Measurements from ENCODE around the gene ZNF664.

ZNF664 gene

DNA sequence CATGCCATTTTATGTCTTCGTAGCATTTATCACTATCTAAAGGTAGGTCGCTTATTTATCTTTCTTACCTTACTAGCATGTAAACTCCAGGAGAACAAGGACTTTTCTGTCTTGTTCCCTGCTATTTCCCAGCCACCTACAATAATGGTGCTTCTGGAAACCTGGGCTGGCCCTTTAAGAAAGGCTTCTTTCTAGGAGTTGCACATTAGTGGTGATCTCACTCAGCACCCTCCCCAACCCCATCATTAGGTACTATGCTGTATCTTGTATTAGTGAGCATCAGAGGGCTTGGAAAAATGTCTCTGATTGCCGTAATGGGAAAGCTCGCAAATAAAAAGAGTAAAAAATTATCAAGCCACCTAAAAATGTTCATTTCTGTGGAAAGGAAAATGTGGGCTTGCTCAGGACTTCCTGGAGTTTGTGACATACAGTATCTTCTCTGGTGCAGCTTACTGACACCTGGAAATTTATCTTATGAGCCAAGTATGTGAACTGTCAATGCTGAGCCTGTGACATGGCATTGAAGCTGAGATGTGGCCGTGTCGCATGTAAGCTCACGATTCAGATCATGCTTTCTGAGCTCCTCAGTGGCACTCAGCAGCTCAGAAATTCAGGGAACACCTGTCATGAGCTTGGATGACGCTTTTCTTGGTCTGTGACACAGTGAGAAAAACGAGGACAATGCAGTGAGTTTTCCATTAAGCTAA lies 12.8 kb upstream of the ZNF664 start:
- no peak for DNase-seq

DNA sequence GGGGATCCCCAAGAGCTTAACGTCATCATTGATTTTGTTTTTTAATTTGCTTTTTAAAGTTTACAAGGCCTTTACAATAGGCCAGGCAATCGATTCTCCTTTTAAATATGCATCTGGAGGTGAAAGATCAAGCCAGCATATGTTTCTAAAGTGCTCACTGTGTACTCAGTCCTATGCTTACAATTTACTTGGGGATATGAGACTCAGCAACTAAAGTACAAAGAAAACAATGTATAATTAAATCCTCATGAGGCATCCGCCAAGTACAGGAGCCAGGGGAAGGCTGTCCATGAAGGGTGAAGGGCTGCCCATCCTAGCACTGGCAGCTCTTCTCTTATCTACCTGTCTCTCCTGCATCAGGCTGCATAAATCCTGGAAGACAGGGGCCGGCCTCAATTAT lies 12.2 kb upstream of the ZNF664 start:
- DNase-seq = no peak

DNA sequence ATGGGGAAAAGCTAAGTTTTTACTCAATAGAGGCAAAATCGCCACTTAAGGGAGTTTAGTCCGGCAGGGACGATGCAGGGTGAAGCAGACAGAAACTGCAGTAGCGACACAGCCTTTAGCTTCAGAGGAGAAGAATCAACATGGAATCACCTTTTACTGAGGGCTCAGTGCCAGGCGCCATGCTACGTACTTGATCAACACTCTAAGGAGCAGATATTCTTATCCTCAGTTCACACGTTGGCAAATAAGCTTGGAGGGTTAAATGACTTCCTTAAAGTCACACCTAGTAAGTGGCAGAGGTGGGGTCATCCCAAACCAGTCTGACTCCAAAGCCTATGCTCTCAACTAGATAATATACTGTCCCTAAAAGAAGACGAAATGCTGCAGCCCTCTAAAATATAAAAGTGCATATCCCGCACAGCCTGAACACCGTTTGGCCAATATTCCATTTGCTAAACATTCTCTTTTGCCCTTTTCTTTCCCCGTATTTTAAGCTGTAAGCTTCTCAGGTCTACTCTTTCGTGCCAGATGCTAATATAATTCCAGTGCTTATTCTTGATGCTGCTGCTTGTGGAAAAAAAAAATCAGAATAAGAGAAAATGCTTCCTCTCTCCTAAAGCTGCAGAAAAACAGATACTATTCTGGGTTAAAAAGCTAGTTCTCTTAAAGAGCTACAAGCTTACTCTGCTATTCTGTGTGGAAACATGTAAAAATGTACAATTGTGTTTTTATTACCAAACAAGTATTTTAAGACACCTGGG lies 11.2 kb upstream of the ZNF664 start:
- DNase-seq = no peak

DNA sequence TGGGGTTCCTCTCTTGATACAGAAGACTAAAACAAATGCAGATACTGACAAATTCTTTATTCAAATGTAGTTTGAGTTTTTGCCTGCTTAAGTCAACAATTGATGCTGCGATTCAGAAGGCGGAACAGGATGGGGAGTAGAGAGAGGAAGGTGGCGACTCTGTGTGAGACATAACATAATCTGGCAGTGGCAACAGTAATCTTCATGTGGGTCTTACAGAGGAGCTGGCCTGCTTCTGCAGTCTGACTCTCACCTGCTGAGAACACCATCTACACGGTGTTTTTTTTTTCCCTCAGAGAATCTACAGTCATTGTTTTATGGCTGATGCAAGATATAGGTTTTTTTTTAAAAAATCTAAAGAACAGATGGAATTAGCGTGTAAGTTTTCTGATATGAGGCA lies 10.5 kb upstream of the ZNF664 start:
- DNase-seq = no peak

DNA sequence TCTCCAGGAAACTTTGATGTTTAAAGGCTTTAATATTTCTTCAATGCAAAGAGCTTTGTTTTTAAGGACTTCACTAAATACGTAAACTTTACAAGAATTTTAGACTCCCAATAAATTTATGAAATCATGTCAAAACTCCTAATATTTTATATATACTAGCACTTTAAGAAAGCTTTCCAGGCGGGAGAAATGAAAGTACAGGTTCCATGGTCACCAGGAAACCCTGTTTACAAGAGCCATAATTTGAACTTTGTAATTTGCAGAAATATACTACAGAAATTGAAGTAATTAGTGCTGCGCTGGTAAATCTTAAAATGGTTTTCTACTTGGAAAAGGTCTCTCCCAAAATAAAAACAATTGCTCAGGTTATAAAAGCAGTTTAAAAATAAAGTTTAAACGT lies 9.2 kb upstream of the ZNF664 start:
- DNase-seq = no peak

DNA sequence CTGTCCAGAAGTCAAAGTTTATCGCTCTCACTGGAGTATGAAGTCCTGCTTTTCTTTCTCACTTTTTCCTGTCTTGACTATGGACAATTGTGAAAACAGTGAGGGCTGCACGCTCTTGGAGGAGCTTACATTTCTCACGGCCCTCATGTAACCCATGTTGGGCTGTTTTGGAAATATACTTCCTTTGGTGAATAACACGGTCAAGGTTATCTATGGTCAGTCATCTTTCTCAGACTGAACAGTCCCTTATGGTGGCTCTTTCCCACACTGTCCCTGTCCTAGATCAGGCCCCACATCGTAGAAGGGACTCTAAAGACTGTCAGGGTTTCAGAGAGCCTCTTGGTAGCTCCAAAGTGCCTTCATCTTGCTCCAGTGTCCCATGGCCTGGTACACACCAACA lies 7.6 kb upstream of the ZNF664 start:
- no peak for DNase-seq

DNA sequence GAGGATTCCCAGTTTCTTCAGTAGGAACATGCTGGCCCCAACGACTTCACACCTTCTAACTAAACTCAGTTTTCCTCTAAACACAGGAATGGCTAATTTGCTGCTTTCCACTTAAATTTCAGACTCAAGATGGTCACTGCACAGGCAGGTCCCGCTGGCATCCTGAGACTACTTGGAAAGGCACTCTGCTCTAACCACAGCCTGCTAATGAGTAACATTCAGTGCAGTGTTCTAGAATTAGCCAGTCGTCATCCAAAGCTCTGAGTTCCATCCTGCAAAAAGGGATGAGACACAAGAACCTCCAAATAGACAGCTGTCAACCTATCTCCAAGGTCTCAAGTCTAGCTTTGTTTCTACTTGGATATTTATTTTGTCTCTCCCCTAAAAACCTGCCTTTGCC lies 6.4 kb upstream of the ZNF664 start:
- DNase-seq = no peak

DNA sequence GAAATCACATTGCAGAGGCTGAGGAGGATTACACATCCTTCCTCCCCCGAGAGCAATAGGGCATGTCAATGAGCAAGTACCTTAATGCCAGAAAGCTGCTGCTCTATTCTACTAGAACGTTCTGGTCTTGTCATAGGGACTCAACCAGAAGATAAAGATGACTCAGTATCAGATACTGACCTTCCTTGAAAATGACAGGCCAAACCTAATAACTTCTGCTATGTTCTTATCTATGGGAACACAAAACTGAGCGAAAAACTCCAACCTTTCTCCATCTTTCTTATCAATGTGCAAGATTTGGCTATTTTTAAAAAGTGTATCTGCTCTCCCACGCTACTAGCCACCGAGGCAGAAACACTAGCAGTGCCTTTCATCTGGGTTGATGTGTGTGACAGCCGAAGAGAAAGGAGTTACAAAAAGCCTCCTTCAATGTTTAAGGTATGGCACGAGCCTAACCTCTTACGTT lies 5.9 kb upstream of the ZNF664 start:
- no peak for DNase-seq

DNA sequence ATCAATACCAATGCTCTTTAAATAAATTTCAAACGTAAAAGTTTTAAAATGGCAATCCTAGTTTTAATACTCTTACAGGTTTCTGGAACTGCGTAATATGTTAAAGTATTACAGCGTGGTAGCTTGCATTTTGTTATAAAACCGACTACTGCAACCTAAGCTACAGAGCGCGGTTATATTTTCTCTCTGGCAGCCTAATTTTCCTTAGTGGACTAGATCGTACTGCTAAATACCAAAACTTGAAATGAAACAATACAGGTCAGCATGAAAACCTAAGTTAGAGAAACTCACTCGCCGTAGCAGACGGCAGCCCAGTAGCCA lies 1.6 kb upstream of the ZNF664 start:
- no peak for DNase-seq

DNA sequence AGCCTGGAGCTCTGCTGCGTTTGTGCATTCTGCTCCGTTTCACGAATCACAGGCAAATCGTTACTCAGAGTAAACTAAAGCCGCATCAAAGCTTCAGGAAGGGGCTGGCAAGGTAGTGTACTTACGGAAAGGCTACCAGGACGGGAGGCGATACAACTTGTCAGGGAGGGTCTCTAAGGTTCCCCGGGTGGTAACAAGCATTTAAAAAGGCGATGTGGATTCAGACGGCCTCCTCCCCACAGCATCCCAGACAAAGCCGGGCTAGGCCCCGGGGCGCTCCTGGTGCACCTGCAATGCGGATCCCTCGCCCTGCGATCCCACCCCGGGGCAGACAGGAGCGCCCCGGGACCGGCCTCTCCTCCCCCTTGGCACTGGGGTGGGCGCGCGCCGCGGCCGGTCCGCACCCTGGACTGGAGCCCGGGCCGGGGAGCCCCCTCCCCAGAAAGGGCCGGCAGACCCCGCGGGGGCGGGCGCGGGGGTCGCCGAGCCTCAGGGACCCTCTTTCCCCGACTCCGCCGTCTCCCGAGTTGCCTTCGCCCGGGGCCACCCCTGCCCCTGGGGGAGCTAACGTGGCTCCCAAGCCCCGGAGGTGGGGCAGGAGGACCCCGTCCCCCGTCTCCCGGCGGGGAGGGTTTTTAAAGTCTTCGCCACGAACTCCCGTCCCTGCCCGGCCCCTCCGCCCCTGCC lies 1.1 kb upstream of the ZNF664 start:
- no peak for DNase-seq

DNA sequence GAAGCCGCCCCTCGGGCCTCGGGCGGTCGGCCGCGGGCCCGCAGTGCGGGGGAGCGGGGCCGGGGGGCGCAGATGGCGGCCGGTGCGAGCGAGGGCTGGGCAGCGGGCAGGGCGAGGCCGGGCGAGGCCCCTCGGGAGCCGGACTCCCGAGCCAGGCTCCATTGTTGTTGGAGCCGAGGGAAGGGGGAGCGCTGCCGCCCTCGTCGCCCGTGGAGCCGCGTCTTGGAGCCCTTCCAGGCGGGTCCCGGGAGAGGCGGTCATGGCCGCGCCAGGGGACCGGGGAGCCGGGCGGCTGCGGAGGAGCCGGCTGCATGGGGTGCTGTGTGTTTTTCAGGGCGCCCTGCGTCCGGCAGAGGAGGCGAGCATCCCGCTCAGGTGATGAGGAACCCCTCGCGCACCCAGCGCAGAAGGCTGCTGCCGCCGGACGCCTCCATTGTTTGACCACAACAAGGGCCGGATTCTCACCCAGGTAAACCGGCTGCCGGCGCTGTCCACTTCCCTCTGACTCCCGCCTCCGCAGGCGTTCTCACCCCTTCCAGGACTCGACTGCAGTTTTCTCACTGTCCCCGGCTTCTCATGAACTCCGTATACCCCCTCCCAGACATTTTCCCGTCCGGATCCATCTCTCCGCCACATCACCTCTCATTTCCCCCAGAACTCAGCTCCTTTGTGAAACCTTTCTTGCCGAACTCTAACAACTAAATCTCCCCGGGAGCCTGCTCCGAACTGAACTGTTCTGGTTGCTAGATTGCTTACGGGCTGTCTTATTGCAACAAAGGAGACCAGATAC lies 732 bp downstream of the ZNF664 start:
- DNase-seq = no peak

DNA sequence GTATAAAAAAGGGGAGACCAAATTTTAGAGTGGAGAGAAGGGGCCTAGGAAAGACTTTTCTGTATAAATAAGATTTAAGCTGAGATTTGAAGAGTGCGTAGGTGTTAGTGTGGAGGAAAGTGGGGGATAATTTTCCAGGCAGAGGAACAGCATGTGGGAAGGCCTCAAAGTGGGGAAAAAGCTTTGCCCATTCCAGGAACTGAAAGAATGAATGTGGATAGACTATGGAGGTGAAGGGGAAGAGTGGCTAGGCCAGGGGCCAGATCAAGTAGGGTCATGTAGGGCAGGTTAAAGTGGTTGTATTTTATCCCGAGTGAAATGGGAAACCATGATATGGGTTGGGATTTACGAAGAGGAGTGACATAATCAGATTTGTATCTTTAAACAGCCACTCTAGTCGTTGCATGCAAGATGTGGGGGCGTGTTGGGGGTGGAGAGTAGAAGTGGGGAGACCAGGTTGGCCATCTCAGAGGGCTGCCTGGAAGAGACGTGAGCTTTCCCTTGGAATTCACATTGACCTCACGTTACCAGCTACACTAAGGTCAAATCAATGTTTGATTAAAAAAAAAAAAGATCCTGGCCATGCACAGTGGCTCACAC lies 3.3 kb downstream of the ZNF664 start:
- no peak for DNase-seq

DNA sequence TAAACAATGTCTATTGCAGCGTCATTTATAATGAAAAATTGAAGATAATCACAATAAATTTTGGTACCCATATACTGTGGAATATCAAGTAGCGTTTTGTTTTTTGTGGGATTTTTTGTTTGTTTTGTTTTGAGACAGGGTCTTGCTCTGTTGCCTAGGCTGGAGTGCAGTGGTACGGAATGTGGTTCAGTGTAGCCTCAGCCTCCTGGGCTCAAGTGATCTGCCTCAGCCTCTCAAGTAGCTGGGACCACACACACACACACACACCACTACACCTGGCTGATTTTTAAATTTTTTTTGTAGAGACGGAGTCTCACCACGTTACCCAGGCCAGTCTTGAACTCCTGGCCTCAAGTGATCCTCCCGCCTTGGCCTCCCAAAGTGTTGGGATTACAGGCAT lies 6.6 kb downstream of the ZNF664 start:
- no peak for DNase-seq

DNA sequence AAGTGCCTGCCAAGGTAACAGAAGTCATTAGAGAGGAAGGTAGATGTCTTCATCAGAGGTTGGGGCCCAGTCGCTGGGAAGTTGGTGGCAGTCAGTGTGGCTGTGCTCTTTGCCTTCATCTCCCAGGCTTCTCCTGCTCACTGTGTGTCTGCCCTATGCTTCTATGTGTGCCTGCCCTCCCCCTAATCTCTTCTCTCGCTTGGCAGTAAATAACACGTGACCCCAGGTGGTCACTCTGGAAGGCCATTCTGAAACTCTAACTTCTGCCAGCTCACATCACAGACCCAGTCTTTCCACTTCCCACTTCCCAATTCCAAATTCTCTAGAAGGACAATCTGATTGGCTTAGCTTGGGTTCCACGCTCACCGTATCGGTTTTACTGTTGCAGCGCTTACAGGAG lies 9.3 kb downstream of the ZNF664 start:
- DNase-seq = no peak

DNA sequence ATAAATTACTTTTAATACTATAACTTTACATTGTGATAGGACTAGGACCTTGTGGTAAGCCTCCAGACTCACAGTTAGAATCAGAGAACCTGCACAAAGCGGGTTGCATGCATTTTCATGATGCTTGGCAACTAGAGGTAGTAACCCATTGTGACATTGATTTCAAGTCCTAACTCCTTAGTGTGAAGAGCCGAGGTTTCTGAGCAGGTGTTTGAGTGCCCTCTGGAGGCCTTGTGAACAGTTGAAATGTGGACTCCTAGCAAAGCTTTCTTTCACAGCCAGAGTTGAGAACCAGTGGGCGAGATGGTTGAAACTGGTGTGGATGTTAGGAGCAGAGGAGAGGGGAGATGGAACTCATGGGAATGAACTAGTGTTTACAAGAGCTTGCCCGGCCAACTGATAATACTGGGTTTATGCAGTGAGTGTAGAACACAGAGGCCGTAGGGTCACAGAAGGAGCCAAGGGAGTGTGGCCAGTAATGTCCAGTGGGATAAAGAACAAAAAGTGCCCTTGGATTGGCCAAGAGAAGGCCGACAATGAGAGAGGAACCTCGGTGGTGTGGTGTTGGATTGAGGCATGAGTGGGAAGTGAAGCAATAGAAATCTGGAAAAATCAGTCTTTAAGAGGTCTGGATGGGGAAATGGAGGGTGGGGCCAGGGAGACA lies 10.9 kb downstream of the ZNF664 start:
- DNase-seq = no peak

DNA sequence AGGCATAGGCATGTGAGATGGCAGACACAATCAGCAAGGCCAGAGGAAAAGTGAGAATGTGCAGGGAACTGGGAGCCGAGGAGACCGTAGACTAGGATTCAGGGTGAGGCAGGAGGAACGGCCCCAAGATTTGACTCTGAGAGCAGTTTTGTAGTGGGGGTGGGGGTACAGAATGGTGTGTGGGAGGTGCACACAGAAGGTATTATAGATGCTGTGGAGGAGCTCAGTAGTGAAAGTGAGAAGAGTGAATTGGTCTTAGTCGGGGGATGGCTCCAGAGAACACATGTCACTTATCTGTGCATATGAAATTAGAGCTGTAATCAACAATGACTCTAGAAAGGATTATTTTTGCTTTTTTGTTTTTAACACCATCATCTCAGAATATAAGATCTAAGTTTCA lies 11.9 kb downstream of the ZNF664 start:
- no peak for DNase-seq

DNA sequence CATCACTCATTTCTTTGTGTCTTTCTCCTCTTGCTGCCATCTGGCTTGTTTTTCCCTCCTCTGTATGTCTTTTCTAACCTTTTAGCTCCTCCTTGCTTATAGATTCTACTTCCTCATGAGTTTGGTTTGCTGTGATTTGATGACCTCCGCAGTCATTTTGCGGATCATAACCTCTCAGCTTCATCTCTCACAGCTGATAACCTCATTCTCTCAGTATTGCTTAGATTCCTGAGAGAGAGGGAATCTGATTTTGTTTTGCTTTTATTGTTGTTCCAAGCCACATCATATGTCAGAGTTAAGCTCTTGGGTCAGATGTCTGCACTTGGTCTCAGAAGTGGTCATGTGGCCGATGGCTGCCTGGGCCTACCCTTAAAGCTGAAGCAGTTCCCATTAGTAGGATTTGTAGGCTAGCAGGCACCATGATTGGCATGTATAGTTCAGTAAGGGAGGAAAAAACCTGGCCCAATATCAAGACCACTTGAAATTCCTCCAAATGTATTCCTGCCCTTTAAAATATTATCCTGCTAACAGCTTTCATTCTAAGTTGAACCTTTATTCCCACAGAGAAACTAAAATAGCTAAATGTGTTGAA lies 13.5 kb downstream of the ZNF664 start:
- no peak for DNase-seq

DNA sequence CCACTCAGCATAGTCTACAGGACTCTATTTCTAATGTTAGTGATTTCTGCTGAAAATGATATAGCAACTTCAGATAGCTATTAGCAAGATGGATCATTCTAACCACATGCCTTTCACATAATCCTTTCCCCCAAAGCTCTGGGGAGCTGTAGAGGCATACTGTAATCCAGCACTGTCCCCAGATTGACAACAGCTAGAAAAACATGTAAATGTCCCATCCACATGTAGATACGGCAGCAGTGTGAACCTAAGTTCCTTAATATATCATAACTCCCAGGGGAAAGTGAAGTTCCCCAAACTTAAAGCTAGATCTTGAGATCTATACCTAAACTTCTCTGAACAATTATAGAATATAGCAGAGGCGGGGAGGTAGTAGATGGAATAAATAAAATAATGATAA lies 14.0 kb downstream of the ZNF664 start:
- DNase-seq = no peak

DNA sequence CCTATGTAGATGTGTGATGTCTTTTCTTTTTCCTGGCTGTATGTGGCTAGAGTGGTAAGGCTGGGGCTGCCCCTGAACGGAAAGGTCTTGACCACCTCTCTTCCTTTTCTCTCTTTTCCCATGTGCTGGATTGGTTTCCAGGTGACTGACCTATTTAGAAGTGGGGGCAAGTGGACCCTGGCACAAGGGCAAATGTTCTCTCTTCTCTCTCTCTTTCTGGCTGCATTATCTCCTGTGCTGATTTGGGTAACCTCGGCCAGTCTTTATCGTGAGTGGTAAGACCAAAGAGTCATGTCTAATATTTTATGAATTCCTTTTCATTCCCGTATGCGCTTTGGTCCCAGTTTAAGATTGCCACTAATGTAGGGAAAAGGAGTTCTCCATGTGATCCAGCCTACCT lies 16.2 kb downstream of the ZNF664 start:
- no peak for DNase-seq

DNA sequence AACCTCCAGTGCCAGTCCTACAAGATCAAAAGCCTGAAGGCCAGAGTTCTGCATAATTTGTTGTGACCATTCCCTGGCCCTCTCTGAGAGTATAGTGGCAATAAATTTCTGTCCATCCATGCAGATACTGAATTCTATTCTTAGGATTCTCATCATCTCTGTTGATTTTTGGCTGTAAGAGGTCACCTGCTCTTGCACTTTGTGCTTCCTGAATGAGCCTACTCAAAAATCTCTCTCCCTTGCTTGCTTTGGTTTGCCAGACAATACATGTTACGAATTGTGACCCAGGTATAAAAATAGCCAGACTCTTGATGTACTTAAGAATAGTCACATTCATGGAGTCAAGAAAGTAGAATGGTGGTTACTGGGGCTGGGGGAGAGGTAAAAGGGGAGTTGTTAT lies 16.7 kb downstream of the ZNF664 start:
- no peak for DNase-seq

DNA sequence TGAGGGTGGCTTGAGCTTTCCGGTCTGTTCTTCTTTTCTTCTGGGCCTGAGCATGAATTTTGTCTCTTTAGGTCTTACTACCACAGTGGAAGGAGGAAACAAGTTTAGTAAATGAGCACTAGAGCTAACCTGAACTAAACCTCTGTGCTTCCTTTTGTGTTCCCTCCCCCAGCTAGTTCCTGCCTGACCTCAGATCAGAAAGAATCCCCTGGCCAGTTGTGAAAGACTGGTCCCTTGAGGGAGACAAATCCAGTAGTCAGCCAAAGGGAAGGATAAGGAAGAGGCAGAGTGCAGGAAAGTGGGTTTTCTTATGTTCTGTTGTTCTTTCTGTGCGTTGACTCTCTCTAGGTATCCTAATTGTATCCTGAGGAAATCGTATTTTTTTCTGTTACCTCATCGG lies 17.5 kb downstream of the ZNF664 start:
- DNase-seq = no peak

DNA sequence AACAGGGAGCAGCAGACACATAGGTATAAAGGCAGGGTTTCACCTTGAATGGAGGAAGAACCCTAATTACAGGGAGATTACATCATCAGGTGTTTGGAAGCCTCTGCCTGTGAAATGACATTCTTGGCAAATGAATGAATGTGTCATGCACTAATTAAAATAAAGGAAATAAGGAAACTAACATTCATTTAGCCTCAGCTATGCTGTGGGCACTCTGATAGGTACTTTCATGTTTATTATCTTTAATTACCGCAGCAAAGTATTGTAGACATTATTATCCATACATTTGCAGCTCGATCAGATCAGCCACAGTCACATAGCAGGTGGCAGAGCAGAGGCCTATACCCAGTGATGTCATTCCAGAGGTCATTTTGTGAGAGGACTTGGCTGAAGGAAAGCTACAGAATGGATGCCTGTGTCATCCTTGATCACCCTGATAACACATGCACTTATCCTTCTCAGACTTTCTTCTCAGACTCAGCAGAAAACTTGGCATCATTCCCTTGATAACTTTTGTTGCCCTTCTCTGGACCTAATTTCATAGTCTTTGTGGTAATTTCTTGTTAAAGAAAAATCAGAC lies 18.4 kb downstream of the ZNF664 start:
- no peak for DNase-seq
